Glutamatergic neuron (in vitro differentiated cells): ENCODE results near the gene SPIN2A. TPM values are rescaled to one million over a fixed set of nuclear protein-coding genes. Genes with fewer than 3 reads are reported as not detected.
"Not testable (repeated sequence)": the region's sequence is repeated elsewhere in the genome, so short reads cannot be mapped to it uniquely, and the experiment has no call there.

Experiments used
- DNase-seq: peaks from one replicate; pipeline ENCODE4 v3.0.0; 2022
- H3K27ac Mint-ChIP-seq: one replicate; pipeline ENCODE4 v1.8.0; 2020; ENCODE audit warnings: mild to moderate bottlenecking, mixed read lengths, inconsistent platforms; ENCODE audit not compliant: unreplicated experiment
- H3K27me3 Mint-ChIP-seq: one replicate; pipeline ENCODE4 v1.8.0; 2020; ENCODE audit warnings: mild to moderate bottlenecking, moderate library complexity, mixed read lengths, inconsistent platforms; ENCODE audit not compliant: unreplicated experiment
- H3K36me3 Mint-ChIP-seq: one replicate; pipeline ENCODE4 v1.8.0; 2020; ENCODE audit warnings: mild to moderate bottlenecking, mixed read lengths, inconsistent platforms; ENCODE audit not compliant: unreplicated experiment
- H3K4me1 Mint-ChIP-seq: one replicate; pipeline ENCODE4 v1.8.0; 2020; ENCODE audit warnings: mild to moderate bottlenecking, low read depth, mixed read lengths, inconsistent platforms; ENCODE audit not compliant: unreplicated experiment
- H3K4me3 Mint-ChIP-seq: one replicate; pipeline ENCODE4 v1.8.0; 2020; ENCODE audit warnings: mild to moderate bottlenecking, mixed read lengths, inconsistent platforms; ENCODE audit not compliant: unreplicated experiment
- H3K9me3 Mint-ChIP-seq: one replicate; pipeline ENCODE4 v1.8.0; 2020; ENCODE audit warnings: mild to moderate bottlenecking, moderate library complexity, mixed read lengths, inconsistent platforms; ENCODE audit not compliant: unreplicated experiment
- CTCF ChIP-seq: fragments of 200-600 bp; sonication (generic); IDR thresholded peaks from one replicate; pipeline ENCODE4 v1.5.0; 2021; ENCODE audit not compliant: partially characterized antibody, unreplicated experiment
- total RNA-seq: library from RNA; stranded (reverse); fragmentation: NEBNext Ultra II Directional; extraction: Animal tissue kit (Norgen Biotek cat#: 25700); gene quantifications from one replicate; pipeline ENCODE4 v1.2.1, GENCODE V29; 2021; ENCODE audit not compliant: unreplicated experiment

SPIN2A gene
- total RNA-seq, 1 donor from 2014 or later: 1.5 TPM

- Mint-ChIP-seq H3K4me3 (no peak overlapping the region), H3K4me1 (no peaks in the 10 kb centered on the region), H3K9me3 (peaks cover 4% of the 10 kb centered on the region), H3K27ac (no peak overlapping the region), H3K27me3 (no peaks in the 10 kb centered on the region), H3K36me3 (peaks cover 4% of the 10 kb centered on the region)
- TF ChIP-seq CTCF: no peak
- DNase-seq: no peak
Measured at GRCh38 chrX:57138674-57139073, 1.5 kb upstream of the SPIN2A start.

- Mint-ChIP-seq H3K4me1 (no peaks in the 10 kb centered on the region), H3K36me3 (peaks cover 4% of the 10 kb centered on the region), H3K4me3 (peak overlapping the region; percentile 85), H3K27ac (peak overlapping the region; percentile 48), H3K27me3 (no peaks in the 10 kb centered on the region), H3K9me3 (peaks cover 4% of the 10 kb centered on the region)
- TF ChIP-seq CTCF: no peak
- no peak for DNase-seq
Measured at GRCh38 chrX:57137501-57137900, 304 bp upstream of the SPIN2A start.

GRCh38 chrX:57136589-57136988, 608 bp downstream of the SPIN2A start:
- H3K36me3 Mint-ChIP-seq, H3K27me3 Mint-ChIP-seq, DNase-seq, H3K27ac Mint-ChIP-seq, H3K9me3 Mint-ChIP-seq, H3K4me1 Mint-ChIP-seq: not testable (repeated sequence)
- peak overlapping the region; percentile 30 for H3K4me3 Mint-ChIP-seq

- H3K27ac Mint-ChIP-seq: no peak overlapping the region
Measured at GRCh38 chrX:57135287-57135686, 1.9 kb downstream of the SPIN2A start.

GRCh38 chrX:57134702-57135101, 2.5 kb downstream of the SPIN2A start:
- DNase-seq: no peak
- Mint-ChIP-seq H3K4me1 (no peaks in the 10 kb centered on the region), H3K36me3 (peaks cover 4% of the 10 kb centered on the region), H3K27me3 (no peaks in the 10 kb centered on the region), H3K4me3 (no peak overlapping the region), H3K9me3 (peaks cover 4% of the 10 kb centered on the region), H3K27ac (no peak overlapping the region)
- no peak for TF ChIP-seq CTCF

More at GRCh38 chrX:57135287-57135686, 1.9 kb downstream of the SPIN2A start:
- no peak overlapping the region for H3K4me3 Mint-ChIP-seq
- H3K9me3 Mint-ChIP-seq: peaks cover 4% of the 10 kb centered on the region
- H3K36me3 Mint-ChIP-seq: peaks cover 4% of the 10 kb centered on the region
- no peak for DNase-seq
- H3K27me3 Mint-ChIP-seq: no peaks in the 10 kb centered on the region
- no peak for TF ChIP-seq CTCF
- H3K4me1 Mint-ChIP-seq: no peaks in the 10 kb centered on the region

- DNase-seq: no peak
- Mint-ChIP-seq H3K4me3 (no peak overlapping the region), H3K9me3 (peaks cover 4% of the 10 kb centered on the region), H3K4me1 (no peaks in the 10 kb centered on the region), H3K27me3 (no peaks in the 10 kb centered on the region), H3K36me3 (peaks cover 4% of the 10 kb centered on the region), H3K27ac (no peak overlapping the region)
- TF ChIP-seq CTCF: no peak
Measured at GRCh38 chrX:57133706-57134105, 3.5 kb downstream of the SPIN2A start.

GRCh38 chrX:57133284-57133683, 3.9 kb downstream of the SPIN2A start:
- not testable (repeated sequence) for H3K4me1 Mint-ChIP-seq, H3K27me3 Mint-ChIP-seq, DNase-seq, H3K36me3 Mint-ChIP-seq, H3K4me3 Mint-ChIP-seq, H3K27ac Mint-ChIP-seq, H3K9me3 Mint-ChIP-seq
